Neutrophil (primary cell): Measurements from ENCODE around the gene ADCY5.

Experiments used
- H3K27ac ChIP-seq: fragments of 200-600 bp; sonication (generic); 2 replicates; pipeline ENCODE4 v1.5.1; 2016; ENCODE audit warnings: mild to moderate bottlenecking, moderate library complexity
- H3K27me3 ChIP-seq: fragments of 200-600 bp; sonication (generic); 2 replicates; pipeline ENCODE4 v1.6.0; 2016; ENCODE audit warnings: mild to moderate bottlenecking
- H3K36me3 ChIP-seq: fragments of 200-600 bp; sonication (generic); 2 replicates; pipeline ENCODE4 v1.5.1; 2017
- H3K4me1 ChIP-seq, 2 experiments: fragments of 200-600 bp in 1 of 2; sonication (generic) in 1 of 2; 1 replicate in 1 of 2; 2 replicates in 1 of 2; pipeline versions ENCODE4 v1.5.1 to v1.6.1; 2013 to 2016; ENCODE audit warnings: low read depth in 1 of 2, low read length in 1 of 2, mild to moderate bottlenecking in 1 of 2, moderate library complexity in 1 of 2; ENCODE audit not compliant: control insufficient read depth in 1 of 2, insufficient read depth in 1 of 2
- H3K4me3 ChIP-seq, 2 experiments: fragments of 200-600 bp in 1 of 2; sonication (generic) in 1 of 2; 1 replicate in 1 of 2; 2 replicates in 1 of 2; pipeline ENCODE4 v1.5.1; 2013 to 2016; ENCODE audit warnings: low read depth in 1 of 2, low read length in 1 of 2, mild to moderate bottlenecking in 1 of 2, moderate library complexity in 1 of 2
- H3K9me3 ChIP-seq: fragments of 200-600 bp; sonication (generic); 2 replicates; pipeline ENCODE4 v1.5.1; 2016
- TF ChIP-seq, protein P1 (sequence below): fragments of 200-600 bp; sonication (generic); IDR thresholded peaks from 2 replicates; pipeline ENCODE4 v1.5.1; 2016; ENCODE audit warnings: antibody characterized with exemption

ADCY5 gene

DNA sequence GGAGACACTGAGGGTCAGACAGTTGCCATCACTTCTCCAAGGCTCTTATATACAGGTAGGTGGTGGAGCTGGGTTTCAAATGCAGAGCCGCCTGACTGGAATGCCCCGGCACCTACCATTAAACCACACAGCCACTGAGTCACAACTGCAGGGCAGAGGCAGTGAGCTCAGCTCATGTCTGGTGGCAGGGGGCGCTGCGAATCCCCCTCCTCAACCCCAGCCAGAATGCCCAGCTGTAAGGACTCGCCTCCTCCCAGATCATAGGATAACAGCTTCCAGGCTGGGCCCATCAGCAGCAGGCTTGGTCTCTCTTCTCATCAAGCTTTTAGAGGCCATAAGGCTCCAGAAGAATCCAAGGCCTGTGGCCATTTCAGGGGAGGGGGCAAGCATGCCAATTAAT is 26.4 kb downstream of the ADCY5 start:
- Histone ChIP-seq H3K4me1 (no peaks in the 10 kb centered on the region), H3K4me3 (no peak overlapping the region), H3K36me3 (no peaks in the 10 kb centered on the region), H3K27ac (no peak overlapping the region), H3K9me3 (no peaks in the 10 kb centered on the region), H3K27me3 (peaks cover 27% of the 10 kb centered on the region)
- TF ChIP-seq, protein P1, sequence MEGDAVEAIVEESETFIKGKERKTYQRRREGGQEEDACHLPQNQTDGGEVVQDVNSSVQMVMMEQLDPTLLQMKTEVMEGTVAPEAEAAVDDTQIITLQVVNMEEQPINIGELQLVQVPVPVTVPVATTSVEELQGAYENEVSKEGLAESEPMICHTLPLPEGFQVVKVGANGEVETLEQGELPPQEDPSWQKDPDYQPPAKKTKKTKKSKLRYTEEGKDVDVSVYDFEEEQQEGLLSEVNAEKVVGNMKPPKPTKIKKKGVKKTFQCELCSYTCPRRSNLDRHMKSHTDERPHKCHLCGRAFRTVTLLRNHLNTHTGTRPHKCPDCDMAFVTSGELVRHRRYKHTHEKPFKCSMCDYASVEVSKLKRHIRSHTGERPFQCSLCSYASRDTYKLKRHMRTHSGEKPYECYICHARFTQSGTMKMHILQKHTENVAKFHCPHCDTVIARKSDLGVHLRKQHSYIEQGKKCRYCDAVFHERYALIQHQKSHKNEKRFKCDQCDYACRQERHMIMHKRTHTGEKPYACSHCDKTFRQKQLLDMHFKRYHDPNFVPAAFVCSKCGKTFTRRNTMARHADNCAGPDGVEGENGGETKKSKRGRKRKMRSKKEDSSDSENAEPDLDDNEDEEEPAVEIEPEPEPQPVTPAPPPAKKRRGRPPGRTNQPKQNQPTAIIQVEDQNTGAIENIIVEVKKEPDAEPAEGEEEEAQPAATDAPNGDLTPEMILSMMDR, result no peak

- no peaks in the 10 kb centered on the region for H3K4me1 ChIP-seq
- H3K9me3 ChIP-seq, result no peaks in the 10 kb centered on the region
- TF ChIP-seq, protein P1, result no peak
- no peaks in the 10 kb centered on the region for H3K36me3 ChIP-seq
- H3K27me3 ChIP-seq, result peaks cover 20% of the 10 kb centered on the region
- H3K27ac ChIP-seq, result no peak overlapping the region
- no peak overlapping the region for H3K4me3 ChIP-seq
Measured at GRCh38 chr3:123421353-123422174, 27.3 kb downstream of the ADCY5 start.

DNA sequence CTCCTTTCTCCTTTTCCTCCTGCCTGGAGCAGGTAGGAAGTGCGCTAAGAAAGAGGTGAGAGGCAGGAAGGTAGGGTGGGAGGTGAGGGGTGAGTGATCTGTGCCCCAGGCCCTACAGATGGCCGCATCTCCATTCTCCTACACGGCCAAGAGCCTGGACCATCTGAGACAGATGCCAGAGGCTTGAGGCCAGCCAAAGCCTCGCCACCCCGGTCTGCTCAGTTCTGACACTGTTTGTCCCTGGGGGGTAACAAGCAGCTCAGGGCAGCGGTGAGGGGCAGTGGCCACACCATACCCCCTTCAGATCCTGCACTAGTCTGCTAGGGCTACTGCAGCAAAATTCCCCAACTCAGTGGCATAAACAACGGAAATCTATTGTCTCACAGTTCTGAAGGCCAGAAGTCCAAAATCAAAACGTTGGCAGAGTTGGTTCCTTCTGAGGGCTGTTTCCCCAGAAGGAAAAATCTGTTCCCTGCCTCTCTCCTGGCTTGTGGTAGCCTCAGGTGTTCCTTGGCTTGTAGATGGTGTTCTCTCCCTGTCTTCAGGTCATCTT is 28.4 kb downstream of the ADCY5 start:
- Histone ChIP-seq H3K4me1 (no peaks in the 10 kb centered on the region), H3K4me3 (no peak overlapping the region), H3K9me3 (no peaks in the 10 kb centered on the region), H3K36me3 (no peaks in the 10 kb centered on the region), H3K27me3 (peaks cover 20% of the 10 kb centered on the region), H3K27ac (no peak overlapping the region)
- TF ChIP-seq, protein P1, result no peak

DNA sequence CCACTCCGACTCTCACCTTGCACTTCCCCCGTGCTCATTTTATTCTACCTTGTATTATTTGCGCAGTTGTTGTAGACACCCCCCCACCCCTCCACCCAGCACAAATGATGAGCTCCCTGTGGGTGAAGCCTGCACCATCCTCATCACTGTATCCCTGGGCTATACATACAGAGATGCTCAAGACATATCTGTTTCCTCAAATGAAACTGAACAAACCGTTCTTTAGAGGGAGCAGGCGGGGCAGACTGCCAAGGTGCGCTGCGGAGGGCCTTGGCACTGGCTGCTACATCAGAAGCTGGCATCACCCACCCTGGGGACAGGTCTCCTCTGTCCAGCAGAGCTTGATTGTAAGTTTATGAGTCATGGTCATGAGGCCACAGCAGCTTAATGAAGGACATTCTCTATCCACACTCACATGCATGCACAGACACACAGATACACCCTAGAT is 29.0 kb downstream of the ADCY5 start:
- H3K27ac ChIP-seq, result no peak overlapping the region
- peaks cover 20% of the 10 kb centered on the region for H3K27me3 ChIP-seq
- no peaks in the 10 kb centered on the region for H3K9me3 ChIP-seq
- TF ChIP-seq, protein P1, result no peak
- no peaks in the 10 kb centered on the region for H3K36me3 ChIP-seq
- H3K4me3 ChIP-seq, result no peak overlapping the region
- H3K4me1 ChIP-seq, result no peaks in the 10 kb centered on the region

GRCh38 chr3:123419181-123419849 is 29.6 kb downstream of the ADCY5 start:
- TF ChIP-seq, protein P1, result no peak
- H3K9me3 ChIP-seq, result no peaks in the 10 kb centered on the region
- H3K27me3 ChIP-seq, result peaks cover 20% of the 10 kb centered on the region
- H3K4me1 ChIP-seq, result no peaks in the 10 kb centered on the region
- no peak overlapping the region for H3K27ac ChIP-seq
- H3K36me3 ChIP-seq, result no peaks in the 10 kb centered on the region
- no peak overlapping the region for H3K4me3 ChIP-seq
